Measurements from ENCODE around the gene GLS. TPM values are rescaled to one million over a fixed set of nuclear protein-coding genes. Genes with fewer than 3 reads are reported as not detected.
"Not testable (repeated sequence)": the region's sequence is repeated elsewhere in the genome, so short reads cannot be mapped to it uniquely, and the experiment has no call there.

The GLS gene
- total RNA-seq, 1 donor from 2014 or later = 180 TPM

DNA sequence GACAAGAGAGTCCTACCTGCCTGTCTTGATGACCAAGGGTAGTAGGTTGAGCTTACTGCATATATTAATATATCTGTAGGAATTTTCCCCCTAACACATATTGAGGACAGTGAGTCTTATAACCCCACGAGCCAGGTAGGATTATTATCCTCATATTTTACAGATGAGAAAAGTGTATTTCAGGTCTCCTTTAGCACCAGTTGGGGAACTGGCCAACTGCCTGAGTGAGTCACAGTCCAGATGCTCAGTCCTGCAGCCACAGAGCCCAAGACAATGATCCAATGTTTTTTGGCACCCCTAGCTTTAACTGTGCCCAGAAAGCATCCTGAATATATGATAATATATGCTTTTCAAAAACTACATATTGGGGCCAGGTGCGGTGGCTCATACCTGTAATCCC lies 30.8 kb upstream of the GLS start:
- Histone ChIP-seq H3K9me3 (no peaks in the 10 kb centered on the region), H3K4me3 (no peak overlapping the region), H3K27me3 (ENCODE audit: low read depth) (no peaks in the 10 kb centered on the region), H3K4me1 (peaks cover 19% of the 10 kb centered on the region), H3K27ac (no peak overlapping the region), H3K36me3 (no peaks in the 10 kb centered on the region)
- no peak for DNase-seq
- intact Hi-C loops (cut with DNase I) = no loop called here
- TF ChIP-seq, protein P1, sequence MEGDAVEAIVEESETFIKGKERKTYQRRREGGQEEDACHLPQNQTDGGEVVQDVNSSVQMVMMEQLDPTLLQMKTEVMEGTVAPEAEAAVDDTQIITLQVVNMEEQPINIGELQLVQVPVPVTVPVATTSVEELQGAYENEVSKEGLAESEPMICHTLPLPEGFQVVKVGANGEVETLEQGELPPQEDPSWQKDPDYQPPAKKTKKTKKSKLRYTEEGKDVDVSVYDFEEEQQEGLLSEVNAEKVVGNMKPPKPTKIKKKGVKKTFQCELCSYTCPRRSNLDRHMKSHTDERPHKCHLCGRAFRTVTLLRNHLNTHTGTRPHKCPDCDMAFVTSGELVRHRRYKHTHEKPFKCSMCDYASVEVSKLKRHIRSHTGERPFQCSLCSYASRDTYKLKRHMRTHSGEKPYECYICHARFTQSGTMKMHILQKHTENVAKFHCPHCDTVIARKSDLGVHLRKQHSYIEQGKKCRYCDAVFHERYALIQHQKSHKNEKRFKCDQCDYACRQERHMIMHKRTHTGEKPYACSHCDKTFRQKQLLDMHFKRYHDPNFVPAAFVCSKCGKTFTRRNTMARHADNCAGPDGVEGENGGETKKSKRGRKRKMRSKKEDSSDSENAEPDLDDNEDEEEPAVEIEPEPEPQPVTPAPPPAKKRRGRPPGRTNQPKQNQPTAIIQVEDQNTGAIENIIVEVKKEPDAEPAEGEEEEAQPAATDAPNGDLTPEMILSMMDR (IDR thresholded peaks at IDR 0.05) = no peak
- no peak for ATAC-seq

DNA sequence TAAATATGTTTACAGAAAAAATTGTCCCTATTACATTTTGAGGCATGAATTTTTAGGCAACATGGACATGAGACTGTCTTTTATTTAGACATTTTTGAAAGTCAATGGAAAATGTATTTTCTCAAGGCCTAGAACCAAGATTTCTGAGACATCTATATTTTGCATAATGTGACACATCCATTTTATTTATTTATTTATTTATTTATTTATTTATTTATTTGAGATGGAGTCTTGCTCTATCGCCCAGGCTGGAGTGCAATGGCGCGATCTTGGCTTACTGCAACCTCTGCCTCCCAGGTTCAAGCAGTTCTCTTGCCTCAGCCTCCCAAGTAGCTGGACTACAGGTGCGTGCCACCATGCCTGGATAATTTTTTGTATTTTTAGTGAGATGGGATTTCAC lies 27.6 kb upstream of the GLS start:
- ATAC-seq = not testable (repeated sequence)

GRCh38 chr2:190853531-190854383 lies 26.9 kb upstream of the GLS start:
- H3K9me3 ChIP-seq = no peaks in the 10 kb centered on the region
- H3K36me3 ChIP-seq = no peaks in the 10 kb centered on the region
- no peaks in the 10 kb centered on the region for H3K27me3 ChIP-seq (ENCODE audit: low read depth)
- no peak for DNase-seq
- peaks cover 5% of the 10 kb centered on the region for H3K4me1 ChIP-seq
- H3K4me3 ChIP-seq = no peak overlapping the region
- TF ChIP-seq, protein P1 (IDR thresholded peaks at IDR 0.05) = no peak
- ATAC-seq = no peak
- no peak overlapping the region for H3K27ac ChIP-seq
- intact Hi-C loops (cut with DNase I) = no loop called here

More for the DNA sequence above, 27.6 kb upstream of the GLS start:
- H3K27me3 ChIP-seq (ENCODE audit: low read depth); H3K4me1 ChIP-seq; DNase-seq; intact Hi-C loops (cut with DNase I); H3K36me3 ChIP-seq; H3K27ac ChIP-seq; H3K4me3 ChIP-seq; H3K9me3 ChIP-seq: not testable (repeated sequence)

- H3K27ac ChIP-seq = no peak overlapping the region
- ATAC-seq (no peak), DNase-seq (no peak)
- TF ChIP-seq, protein P1 (IDR thresholded peaks at IDR 0.05) = no peak
- no peak overlapping the region for H3K4me3 ChIP-seq
- intact Hi-C loops (cut with DNase I) = no loop called here
- no peaks in the 10 kb centered on the region for H3K27me3 ChIP-seq (ENCODE audit: low read depth)
- H3K4me1 ChIP-seq = peaks cover 11% of the 10 kb centered on the region
- no peaks in the 10 kb centered on the region for H3K9me3 ChIP-seq
- H3K36me3 ChIP-seq = no peaks in the 10 kb centered on the region
Observed at GRCh38 chr2:190854726-190855125, 25.9 kb upstream of the GLS start.

- Histone ChIP-seq H3K4me1 (peaks cover 16% of the 10 kb centered on the region), H3K4me3 (no peak overlapping the region), H3K36me3 (no peaks in the 10 kb centered on the region), H3K27me3 (ENCODE audit: low read depth) (no peaks in the 10 kb centered on the region), H3K27ac (no peak overlapping the region), H3K9me3 (no peaks in the 10 kb centered on the region)
- no peak for ATAC-seq
- intact Hi-C loops (cut with DNase I) = no loop called here
- TF ChIP-seq, protein P1 (IDR thresholded peaks at IDR 0.05) = no peak
- DNase-seq = no peak
Observed at GRCh38 chr2:190855245-190855644, 25.4 kb upstream of the GLS start.

- Histone ChIP-seq H3K36me3 (no peaks in the 10 kb centered on the region), H3K27ac (no peak overlapping the region), H3K4me3 (no peak overlapping the region), H3K9me3 (no peaks in the 10 kb centered on the region), H3K27me3 (ENCODE audit: low read depth) (no peaks in the 10 kb centered on the region), H3K4me1 (peaks cover 20% of the 10 kb centered on the region)
- ATAC-seq = no peak
- intact Hi-C loops (cut with DNase I) = no loop called here
- TF ChIP-seq, protein P1 (IDR thresholded peaks at IDR 0.05) = no peak
- DNase-seq = no peak
Observed at GRCh38 chr2:190856985-190857384, 23.6 kb upstream of the GLS start.
